ENCODE data around the gene ZFAND3. TPM values are rescaled to one million over a fixed set of nuclear protein-coding genes. Genes with fewer than 3 reads are reported as not detected.
"Not testable (repeated sequence)": the region's sequence is repeated elsewhere in the genome, so short reads cannot be mapped to it uniquely, and the experiment has no call there.

ZFAND3 gene
- total and polyA plus RNA-seq, 2 experiments from 2014 or later, result 16.9 to 28.2 TPM

DNA sequence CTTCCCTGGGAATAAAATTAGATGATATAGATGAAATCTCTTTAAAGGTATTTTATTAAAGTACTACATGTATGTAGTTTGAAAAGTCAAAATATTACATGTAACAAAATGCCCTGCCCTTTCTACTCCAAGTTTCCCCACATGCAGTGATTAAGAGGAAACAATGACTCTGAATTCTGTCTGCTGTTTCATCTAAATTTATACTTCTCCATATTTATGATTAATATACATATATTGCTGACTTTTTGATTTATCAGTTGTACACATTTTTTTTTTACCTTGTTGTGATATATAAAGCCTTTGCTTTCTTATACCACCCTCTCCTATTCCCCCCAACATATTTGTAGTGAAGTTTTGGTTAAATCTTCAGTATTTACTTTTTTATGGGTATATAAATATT lies 127.9 kb downstream of the ZFAND3 start (continued):
- TF ChIP-seq ZNF462 (CRISPR knock-in tag; IDR thresholded peaks at IDR 0.05) (no peak), JUNB (IDR thresholded peaks at IDR 0.05; ENCODE audit: unreplicated experiment) (no peak), STAT1 (IDR thresholded peaks at IDR 0.05; ENCODE audit: unreplicated experiment) (no peak), EZH2phosphoT487 (IDR thresholded peaks at IDR 0.05; ENCODE audit: unreplicated experiment) (no peak)

DNA sequence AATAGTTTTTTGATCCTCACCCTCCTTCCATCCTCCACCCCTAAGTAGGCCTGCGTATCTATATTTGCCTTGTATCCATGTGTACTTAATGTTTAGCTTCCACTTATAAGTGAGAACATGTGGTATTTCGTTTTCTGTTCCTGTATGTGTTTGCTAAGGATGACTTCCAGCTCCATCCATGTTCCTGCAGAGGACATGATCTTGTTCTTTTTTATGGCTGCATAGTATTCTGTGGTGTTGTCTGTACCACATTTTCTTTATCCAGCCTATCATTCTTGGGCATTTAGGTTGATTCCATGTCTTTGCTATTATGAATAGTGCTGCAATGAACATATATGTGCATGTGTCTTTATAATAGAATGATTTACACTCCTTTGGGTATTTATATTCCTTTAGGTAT lies 129.1 kb downstream of the ZFAND3 start:
- H3K4me1 ChIP-seq (ENCODE audit: insufficient read depth); H3K27me3 ChIP-seq (ENCODE audit: insufficient read depth); H3K27ac ChIP-seq (ENCODE audit: low read depth); DNase-seq (ENCODE audit: low spot score); H3K9me3 Mint-ChIP-seq; H2AFZ ChIP-seq; H3K4me3 Mint-ChIP-seq; ATAC-seq; H3K36me3 Mint-ChIP-seq (ENCODE audit: low read depth); H3K36me3 ChIP-seq (ENCODE audit: insufficient read depth); H3K27ac Mint-ChIP-seq; H3K4me2 ChIP-seq; H3K9me2 ChIP-seq (ENCODE audit: insufficient read depth); H3F3A ChIP-seq (replicated peaks; ENCODE audit: low read depth); H3K27me3 Mint-ChIP-seq (ENCODE audit: insufficient read depth, low read depth, poor library complexity); H3K4me3 ChIP-seq: not testable (repeated sequence)
- peaks cover 10% of the 10 kb centered on the region; the same call in 2 of the 3 replicates for H3K4me1 Mint-ChIP-seq
- Histone ChIP-seq H4K20me1 (replicated peaks; ENCODE audit: insufficient read depth) (peaks cover 16% of the 10 kb centered on the region; the same call in 1 of the 2 replicates), H3K79me2 (replicated peaks; ENCODE audit: insufficient read depth) (peaks cover 95% of the 10 kb centered on the region)

GRCh38 chr6:37952027-37952426 lies 132.5 kb downstream of the ZFAND3 start:
- Histone ChIP-seq H2AFZ (no peak overlapping the region), H3K79me2 (replicated peaks; ENCODE audit: insufficient read depth) (peaks cover 94% of the 10 kb centered on the region), H3K9me2 (ENCODE audit: insufficient read depth) (no peaks in the 10 kb centered on the region), H3K4me1 (ENCODE audit: insufficient read depth) (no peaks in the 10 kb centered on the region), H3K36me3 (ENCODE audit: insufficient read depth) (no peaks in the 10 kb centered on the region), H3K27ac (ENCODE audit: low read depth) (no peak overlapping the region), H3K4me3 (no peak overlapping the region), H3K27me3 (ENCODE audit: insufficient read depth) (no peaks in the 10 kb centered on the region), H4K20me1 (replicated peaks; ENCODE audit: insufficient read depth) (peaks cover 16% of the 10 kb centered on the region; the same call in 1 of the 2 replicates), H3F3A (replicated peaks; ENCODE audit: low read depth) (no peaks in the 10 kb centered on the region), H3K4me2 (no peak overlapping the region)
- Mint-ChIP-seq H3K4me1 (peaks cover 6% of the 10 kb centered on the region; the same call in 2 of the 3 replicates), H3K9me3 (no peaks in the 10 kb centered on the region; the same call in 2 of the 3 replicates), H3K27ac (peak overlapping the region; percentile 14; the same call in 1 of the 2 replicates), H3K27me3 (ENCODE audit: insufficient read depth, low read depth, poor library complexity) (no peaks in the 10 kb centered on the region), H3K4me3 (no peak overlapping the region), H3K36me3 (ENCODE audit: low read depth) (no peaks in the 10 kb centered on the region; the same call in 2 of the 3 replicates)
- ATAC-seq (no peak), DNase-seq (ENCODE audit: low spot score) (no peak)
- TF ChIP-seq ETS1 (IDR thresholded peaks at IDR 0.05), result no peak
- no peak for TF ChIP-seq JUNB (IDR thresholded peaks at IDR 0.05; ENCODE audit: unreplicated experiment)
- TF ChIP-seq, protein P1, sequence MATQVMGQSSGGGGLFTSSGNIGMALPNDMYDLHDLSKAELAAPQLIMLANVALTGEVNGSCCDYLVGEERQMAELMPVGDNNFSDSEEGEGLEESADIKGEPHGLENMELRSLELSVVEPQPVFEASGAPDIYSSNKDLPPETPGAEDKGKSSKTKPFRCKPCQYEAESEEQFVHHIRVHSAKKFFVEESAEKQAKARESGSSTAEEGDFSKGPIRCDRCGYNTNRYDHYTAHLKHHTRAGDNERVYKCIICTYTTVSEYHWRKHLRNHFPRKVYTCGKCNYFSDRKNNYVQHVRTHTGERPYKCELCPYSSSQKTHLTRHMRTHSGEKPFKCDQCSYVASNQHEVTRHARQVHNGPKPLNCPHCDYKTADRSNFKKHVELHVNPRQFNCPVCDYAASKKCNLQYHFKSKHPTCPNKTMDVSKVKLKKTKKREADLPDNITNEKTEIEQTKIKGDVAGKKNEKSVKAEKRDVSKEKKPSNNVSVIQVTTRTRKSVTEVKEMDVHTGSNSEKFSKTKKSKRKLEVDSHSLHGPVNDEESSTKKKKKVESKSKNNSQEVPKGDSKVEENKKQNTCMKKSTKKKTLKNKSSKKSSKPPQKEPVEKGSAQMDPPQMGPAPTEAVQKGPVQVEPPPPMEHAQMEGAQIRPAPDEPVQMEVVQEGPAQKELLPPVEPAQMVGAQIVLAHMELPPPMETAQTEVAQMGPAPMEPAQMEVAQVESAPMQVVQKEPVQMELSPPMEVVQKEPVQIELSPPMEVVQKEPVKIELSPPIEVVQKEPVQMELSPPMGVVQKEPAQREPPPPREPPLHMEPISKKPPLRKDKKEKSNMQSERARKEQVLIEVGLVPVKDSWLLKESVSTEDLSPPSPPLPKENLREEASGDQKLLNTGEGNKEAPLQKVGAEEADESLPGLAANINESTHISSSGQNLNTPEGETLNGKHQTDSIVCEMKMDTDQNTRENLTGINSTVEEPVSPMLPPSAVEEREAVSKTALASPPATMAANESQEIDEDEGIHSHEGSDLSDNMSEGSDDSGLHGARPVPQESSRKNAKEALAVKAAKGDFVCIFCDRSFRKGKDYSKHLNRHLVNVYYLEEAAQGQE (IDR thresholded peaks at IDR 0.05; ENCODE audit: unreplicated experiment), result no peak

All from GM23338 (cell line).